HG02610 (cell line): ENCODE results near the gene PLA2G5.
"Not testable (repeated sequence)": the region's sequence is repeated elsewhere in the genome, so short reads cannot be mapped to it uniquely, and the experiment has no call there.

Experiments
- ATAC-seq: cut with Tn5 transposase; IDR thresholded peaks from one replicate; pipeline ENCODE4 v1.9.1; 2021; ENCODE audit warnings: mild to moderate bottlenecking, moderate library complexity; ENCODE audit not compliant: unreplicated experiment

The PLA2G5 gene

GRCh38 chr1:20115479-20115878, 45.5 kb downstream of the PLA2G5 start:
- no peak for ATAC-seq

DNA sequence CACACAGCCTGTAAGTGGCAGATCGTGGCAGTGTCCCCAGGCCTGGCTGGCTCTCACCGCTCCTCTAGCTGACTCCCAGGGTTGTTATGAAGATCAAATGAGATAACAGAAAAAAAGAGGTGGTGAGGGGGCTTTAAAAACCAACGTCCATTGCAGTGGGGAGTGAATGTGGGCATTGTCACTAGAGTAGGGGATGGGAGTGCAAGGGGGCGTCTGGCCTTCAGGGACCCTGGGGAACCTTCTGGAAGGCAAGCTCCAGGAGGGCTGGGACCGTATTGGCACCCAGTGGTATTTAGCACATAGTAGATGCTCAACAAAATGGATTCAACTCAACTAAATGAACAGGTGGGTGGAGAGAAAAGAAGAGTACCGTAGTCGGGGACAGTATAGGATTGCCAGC, 45.9 kb downstream of the PLA2G5 start:
- ATAC-seq, result no peak

GRCh38 chr1:20117236-20117635, 47.2 kb downstream of the PLA2G5 start:
- ATAC-seq, result no peak

DNA sequence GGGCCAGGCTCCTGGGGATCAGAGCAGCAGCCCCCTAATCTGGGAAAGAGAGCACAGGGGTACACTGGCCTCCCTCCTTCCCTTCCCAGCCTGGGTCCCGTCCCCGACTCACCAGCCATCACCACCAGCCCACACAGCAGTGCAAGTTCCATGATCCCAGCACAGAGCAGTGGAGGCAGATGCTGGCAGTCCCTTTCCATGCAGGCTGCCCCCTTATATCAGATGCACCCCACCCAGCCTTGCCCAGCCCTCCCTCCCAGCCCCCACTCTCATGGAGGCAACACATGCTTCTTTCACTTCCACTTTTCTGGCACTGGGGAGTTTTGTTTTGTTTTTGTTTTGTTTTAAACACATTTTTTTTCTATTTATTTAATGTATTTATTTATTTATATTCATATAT, 49.4 kb downstream of the PLA2G5 start, which contains the start of gene PLA2G2D:
Gene PLA2G2D (minus strand): TSS at position 190 of the 400 bp plus-strand sequence. CDS start 38 bp downstream, at position 152.
- no peak for ATAC-seq

DNA sequence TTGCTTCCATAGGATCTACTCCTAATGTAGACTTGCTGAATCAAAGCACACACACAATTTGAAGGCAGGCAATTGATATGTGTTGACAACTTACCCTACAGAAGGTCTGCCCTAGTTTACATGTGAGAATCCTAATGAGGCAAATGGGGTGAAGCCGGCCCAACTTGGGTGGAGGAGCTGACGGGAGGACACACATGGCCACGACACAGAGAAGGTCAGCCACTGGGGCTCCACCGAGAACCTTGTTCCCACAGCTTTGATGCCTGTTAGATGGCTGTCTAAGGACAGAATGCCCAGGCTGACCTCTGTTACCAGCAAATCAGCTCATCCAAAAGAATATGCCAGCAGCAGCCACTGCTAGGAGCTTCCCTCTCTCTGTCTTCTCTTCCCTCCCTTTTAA, 50.8 kb downstream of the PLA2G5 start:
- no peak for ATAC-seq

DNA sequence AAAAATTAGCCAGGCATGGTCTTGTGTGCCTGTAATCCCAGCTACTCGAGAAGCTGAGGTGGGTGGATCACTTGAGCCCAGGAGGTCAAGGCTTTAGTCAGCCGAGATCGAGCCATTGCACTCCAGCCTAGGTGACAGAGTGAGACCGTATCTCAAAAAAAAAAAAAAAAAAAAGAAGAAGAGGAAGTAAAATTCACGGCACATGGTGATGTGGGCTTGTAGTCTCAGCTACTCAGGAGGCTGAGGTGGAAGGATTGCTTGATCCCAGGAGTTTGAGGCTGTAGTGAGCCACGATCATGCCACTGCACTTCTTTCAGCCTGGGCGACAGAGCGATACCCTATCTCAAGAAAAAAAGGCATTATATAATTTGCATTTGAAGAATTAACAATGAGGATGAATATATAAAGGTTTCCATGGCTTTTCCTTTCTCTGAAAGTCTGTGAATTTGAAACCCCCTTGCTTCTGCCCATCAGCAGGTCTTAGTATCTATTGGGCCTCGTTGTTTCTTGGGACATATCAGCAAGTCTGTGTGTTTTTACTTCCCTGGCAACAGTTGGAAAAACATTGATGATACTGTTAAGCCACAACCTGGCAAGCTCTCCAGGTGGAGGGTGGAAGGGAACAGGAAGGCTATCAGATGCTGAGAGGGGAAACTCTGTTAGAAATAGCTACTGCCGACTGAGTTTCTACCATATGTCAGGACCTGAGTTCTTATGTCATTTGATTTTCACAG, 53.9 kb downstream of the PLA2G5 start:
- ATAC-seq, result no peak

DNA sequence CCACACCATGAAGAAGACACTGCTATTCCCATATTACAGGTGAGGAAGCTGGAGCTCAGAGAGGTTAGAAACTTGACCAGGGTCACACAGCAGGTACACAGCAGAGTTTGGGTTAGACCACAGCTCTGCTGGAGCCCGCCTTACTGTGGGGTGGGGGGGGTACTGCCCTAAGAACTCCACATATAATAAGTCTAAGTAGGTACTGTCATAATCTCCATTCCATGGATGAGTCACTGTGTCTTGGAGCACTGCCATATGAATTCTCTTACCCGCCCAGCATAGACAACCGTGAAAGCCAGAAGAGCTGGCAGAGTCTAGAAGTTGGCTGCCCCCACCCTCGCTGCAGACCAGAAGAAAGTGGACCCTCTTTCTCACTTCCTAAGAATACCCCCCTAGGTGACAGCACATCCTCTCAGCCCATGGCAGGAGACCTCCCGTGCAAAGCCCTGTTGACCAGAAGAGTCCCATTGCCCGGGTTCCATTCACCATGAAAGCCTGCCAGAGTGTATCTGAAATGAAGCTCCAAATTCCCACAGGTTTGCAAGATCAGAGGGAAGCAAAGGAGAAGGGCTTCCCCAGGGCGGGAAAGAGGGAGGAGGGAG, 54.6 kb downstream of the PLA2G5 start:
- ATAC-seq, result no peak

GRCh38 chr1:20125100-20125499, 55.1 kb downstream of the PLA2G5 start:
- no peak for ATAC-seq

- ATAC-seq, result no peak
These were observed 56.2 kb downstream of the PLA2G5 start for GRCh38 chr1:20126041-20126805.

- ATAC-seq, result no peak
These were observed 56.9 kb downstream of the PLA2G5 start for GRCh38 chr1:20126806-20127440.

- not testable (repeated sequence) for ATAC-seq
These were observed 60.5 kb downstream of the PLA2G5 start for GRCh38 chr1:20130518-20130917.

DNA sequence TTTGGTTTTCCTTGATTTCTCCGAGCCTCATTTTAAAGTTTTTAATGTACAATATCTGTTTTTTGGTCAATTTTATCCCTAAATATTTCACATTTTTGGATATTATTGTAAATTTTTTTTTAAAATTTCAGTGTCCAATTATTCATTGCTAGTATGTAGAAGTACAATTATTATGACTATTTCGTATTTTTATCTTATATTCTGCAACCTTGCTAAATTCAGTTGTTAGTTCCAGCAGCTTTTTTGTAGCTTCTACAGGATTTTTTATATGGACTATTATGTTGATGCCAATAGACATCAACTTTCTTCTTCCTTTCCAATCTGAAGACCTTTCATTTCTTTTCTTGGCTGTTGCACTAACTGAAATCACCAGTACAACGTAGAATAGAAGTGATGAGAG, 65.0 kb downstream of the PLA2G5 start:
- no peak for ATAC-seq

DNA sequence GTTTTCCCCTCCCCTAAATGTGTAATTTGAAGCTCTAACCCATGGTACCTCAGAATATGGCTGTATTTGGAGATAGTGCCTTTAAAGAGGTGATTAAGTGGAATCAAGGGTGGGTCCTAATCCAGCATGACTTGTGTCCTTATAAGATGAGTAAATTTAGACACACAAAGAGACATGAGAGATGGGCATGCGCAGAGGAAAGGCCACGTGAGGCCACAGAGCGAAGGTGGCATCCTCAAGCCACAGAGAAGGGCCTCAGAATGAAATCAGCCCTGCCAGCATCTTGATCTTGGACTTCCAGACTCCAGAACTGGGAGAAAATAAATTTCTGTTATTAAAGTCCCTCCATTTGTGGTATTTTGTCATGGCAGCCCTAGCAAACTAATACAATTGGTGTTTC, 66.3 kb downstream of the PLA2G5 start:
- no peak for ATAC-seq

GRCh38 chr1:20137055-20137454, 67.1 kb downstream of the PLA2G5 start:
- ATAC-seq, result no peak

- no peak for ATAC-seq
These were observed 67.6 kb downstream of the PLA2G5 start for GRCh38 chr1:20137604-20138003.

GRCh38 chr1:20138346-20138745, 68.4 kb downstream of the PLA2G5 start:
- no peak for ATAC-seq

- ATAC-seq, result no peak
These were observed 69.1 kb downstream of the PLA2G5 start, which contains the start of gene PLA2G2F for GRCh38 chr1:20138961-20139550. PLA2G2F (plus strand) TSS chr1:20139323; CDS start chr1:20139428, 105 bp downstream.

- ATAC-seq, result no peak
These were observed 70.0 kb downstream of the PLA2G5 start for GRCh38 chr1:20139776-20140612.

- no peak for ATAC-seq
These were observed 71.0 kb downstream of the PLA2G5 start for GRCh38 chr1:20141001-20141400.

DNA sequence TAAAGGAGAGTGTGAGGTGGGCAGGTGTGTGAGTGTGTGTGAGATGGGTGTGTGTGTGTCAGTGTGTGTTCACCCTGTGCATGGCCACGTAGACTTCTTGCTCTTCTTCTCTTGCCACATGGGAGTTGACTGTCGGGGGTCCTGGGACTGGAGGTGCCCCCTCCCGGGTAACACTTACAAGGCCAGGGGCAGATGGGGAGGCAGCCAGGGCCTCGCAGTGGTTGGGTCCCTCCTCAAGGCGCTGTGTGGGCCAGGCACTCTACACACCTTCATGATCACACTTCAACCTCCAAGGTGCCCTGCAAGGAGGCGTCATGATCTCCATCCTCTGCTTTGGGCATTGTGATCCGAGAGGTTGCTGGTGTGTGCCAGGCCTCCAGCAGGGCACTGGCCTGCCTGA, 71.5 kb downstream of the PLA2G5 start:
- ATAC-seq, result no peak
